Fibroblast of lung (primary cell): ENCODE measurements around the gene EHD3. TPM values are rescaled to one million over a fixed set of nuclear protein-coding genes. Genes with fewer than 3 reads are reported as not detected.
A peak's percentile ranks its signal among the peaks of the same experiment; 100 is the strongest.

Experiments
- DNase-seq, 2 donors: peaks; one replicate each; pipeline versions ENCODE4 v3.0.0 to v3.0.0-alpha.2; 2010; ENCODE audit warnings: low read depth in 2 of 2
- H2AFZ ChIP-seq: 2 replicates; pipeline ENCODE4 v1.5.1; 2012; ENCODE audit warnings: low read length, control low read depth, inconsistent platforms
- H3K27ac ChIP-seq: 2 replicates; pipeline ENCODE4 v1.5.1; 2011; ENCODE audit warnings: low read length, control low read depth; ENCODE audit not compliant: insufficient read depth
- H3K27me3 ChIP-seq: 2 replicates; pipeline ENCODE4 v1.5.1; 2011; ENCODE audit warnings: mild to moderate bottlenecking, low read length; ENCODE audit not compliant: control insufficient read depth, insufficient read depth
- H3K36me3 ChIP-seq: 2 replicates; pipeline ENCODE4 v1.5.1; 2011; ENCODE audit warnings: low read length; ENCODE audit not compliant: control insufficient read depth, insufficient read depth
- H3K4me1 ChIP-seq: 2 replicates; pipeline ENCODE4 v1.5.1; 2011; ENCODE audit warnings: low read length; ENCODE audit not compliant: control insufficient read depth, insufficient read depth; ENCODE audit errors: extremely low read depth
- H3K4me2 ChIP-seq: 2 replicates; pipeline ENCODE4 v1.5.1; 2011; ENCODE audit warnings: low read length, control low read depth; ENCODE audit not compliant: insufficient read depth; ENCODE audit errors: extremely low read depth
- H3K4me3 ChIP-seq, 4 experiments: fragments of 200-600 bp in 1 of 4; sonication (generic) in 1 of 4; replicated peaks in 1 of 4; 2 replicates each; pipeline ENCODE4 v1.5.1; 2011 to 2016; ENCODE audit warnings: low read length in 4 of 4, low read depth in 3 of 4, mild to moderate bottlenecking in 3 of 4, control low read depth in 2 of 4, inconsistent platforms in 1 of 4, mixed read lengths in 1 of 4; ENCODE audit not compliant: insufficient read depth in 1 of 4; ENCODE audit errors: control extremely low read depth in 1 of 4
- H3K79me2 ChIP-seq: 2 replicates; pipeline ENCODE4 v1.5.1; 2012; ENCODE audit warnings: mild to moderate bottlenecking, low read length, inconsistent platforms; ENCODE audit not compliant: control insufficient read depth, insufficient read depth
- H3K9ac ChIP-seq: 2 replicates; pipeline ENCODE4 v1.5.1; 2011; ENCODE audit warnings: mild to moderate bottlenecking, low read length, control low read depth; ENCODE audit not compliant: insufficient read depth
- H3K9me3 ChIP-seq: 2 replicates; pipeline ENCODE4 v1.5.1; 2012; ENCODE audit warnings: low read depth, low read length; ENCODE audit not compliant: control insufficient read depth, insufficient read depth
- H4K20me1 ChIP-seq: 2 replicates; pipeline ENCODE4 v1.5.1; 2011; ENCODE audit warnings: low read length; ENCODE audit not compliant: control insufficient read depth, insufficient read depth; ENCODE audit errors: extremely low read depth
- EZH2 ChIP-seq: IDR thresholded peaks from 2 replicates; pipeline ENCODE4 v1.5.1; 2012; ENCODE audit warnings: low read length, control low read depth, mild to moderate bottlenecking; ENCODE audit errors: missing control alignments
- polyA plus RNA-seq, 2 donors: library from polyadenylated mRNA; depleted of rRNA in 1 of 2; stranded (reverse) in 1 of 2; unstranded in 1 of 2; fragments of >200 nt; gene quantifications; 2 replicates each; pipeline ENCODE4 v1.2.1, GENCODE V29; 2011 to 2012; ENCODE audit warnings: missing spikeins in 1 of 2
- total RNA-seq: library from RNA; depleted of rRNA; stranded (reverse); fragments of >200 nt; gene quantifications from 2 replicates; pipeline ENCODE4 v1.2.1, GENCODE V29; 2014
- TF ChIP-seq, protein P1 (sequence below), 2 donors: IDR thresholded peaks in 1 of 2; conservative IDR thresholded peaks in 1 of 2; 1 replicate in 1 of 2; 2 replicates in 1 of 2; pipeline ENCODE4 v1.5.1; 2011 to 2012; ENCODE audit warnings: low read length in 2 of 2, control low read depth in 1 of 2, inconsistent platforms in 1 of 2, low read depth in 1 of 2, mild to moderate bottlenecking in 1 of 2

Gene EHD3
- total and polyA plus RNA-seq, 2 donors (not counting 1 experiment from before 2014, with no cell fraction given), result 30.6 to 37.5 TPM

DNA sequence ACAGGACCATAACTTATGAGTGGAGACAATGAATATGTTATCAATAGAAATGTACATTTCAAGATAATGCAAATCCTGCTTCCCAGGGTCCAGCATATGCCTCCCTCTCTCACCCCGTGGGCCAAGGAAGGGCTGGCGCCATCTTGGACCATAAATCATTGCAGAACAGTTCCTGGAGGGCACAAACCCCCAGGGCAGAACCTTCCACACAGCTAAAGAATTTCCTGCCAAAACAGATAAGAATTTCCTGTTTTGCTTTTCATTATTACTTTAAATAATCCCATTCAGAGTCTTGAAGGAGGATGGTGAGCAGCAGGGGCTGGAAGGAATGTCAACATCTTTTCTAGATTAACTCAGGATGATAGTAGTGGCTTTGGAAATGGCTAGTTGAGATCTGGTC is 53.7 kb downstream of the EHD3 start:
- H3K4me1 ChIP-seq, result no peaks in the 10 kb centered on the region
- no peak overlapping the region for H3K27ac ChIP-seq

DNA sequence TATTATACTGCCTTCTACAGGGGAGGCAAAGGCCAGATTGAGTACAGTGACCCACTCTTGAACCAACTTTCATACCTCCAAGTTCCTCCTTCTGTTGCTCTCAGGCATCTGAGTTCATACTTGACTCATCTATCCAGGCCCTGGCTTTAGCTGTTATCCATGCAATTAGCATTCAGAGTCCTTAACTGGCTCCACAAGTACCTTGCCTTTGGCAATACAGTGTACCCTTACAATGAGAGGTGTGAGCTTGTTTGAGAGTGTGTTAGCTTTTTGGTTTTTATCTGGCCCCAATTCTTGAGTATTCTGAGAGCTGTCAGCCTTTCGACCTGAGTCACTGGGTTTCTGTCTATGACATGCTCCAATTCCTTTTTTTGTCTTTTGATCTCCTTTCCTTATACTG is 60.2 kb downstream of the EHD3 start:
- Histone ChIP-seq H3K4me2 (no peak overlapping the region), H3K27me3 (no peaks in the 10 kb centered on the region), H3K79me2 (no peaks in the 10 kb centered on the region), H2AFZ (no peak overlapping the region), H3K4me1 (peaks cover 13% of the 10 kb centered on the region), H4K20me1 (no peaks in the 10 kb centered on the region), H3K9me3 (no peaks in the 10 kb centered on the region), H3K27ac (no peak overlapping the region), H3K36me3 (no peaks in the 10 kb centered on the region), H3K4me3 (no peak overlapping the region), H3K9ac (no peak overlapping the region)
- no peak for TF ChIP-seq EZH2
- TF ChIP-seq, protein P1, sequence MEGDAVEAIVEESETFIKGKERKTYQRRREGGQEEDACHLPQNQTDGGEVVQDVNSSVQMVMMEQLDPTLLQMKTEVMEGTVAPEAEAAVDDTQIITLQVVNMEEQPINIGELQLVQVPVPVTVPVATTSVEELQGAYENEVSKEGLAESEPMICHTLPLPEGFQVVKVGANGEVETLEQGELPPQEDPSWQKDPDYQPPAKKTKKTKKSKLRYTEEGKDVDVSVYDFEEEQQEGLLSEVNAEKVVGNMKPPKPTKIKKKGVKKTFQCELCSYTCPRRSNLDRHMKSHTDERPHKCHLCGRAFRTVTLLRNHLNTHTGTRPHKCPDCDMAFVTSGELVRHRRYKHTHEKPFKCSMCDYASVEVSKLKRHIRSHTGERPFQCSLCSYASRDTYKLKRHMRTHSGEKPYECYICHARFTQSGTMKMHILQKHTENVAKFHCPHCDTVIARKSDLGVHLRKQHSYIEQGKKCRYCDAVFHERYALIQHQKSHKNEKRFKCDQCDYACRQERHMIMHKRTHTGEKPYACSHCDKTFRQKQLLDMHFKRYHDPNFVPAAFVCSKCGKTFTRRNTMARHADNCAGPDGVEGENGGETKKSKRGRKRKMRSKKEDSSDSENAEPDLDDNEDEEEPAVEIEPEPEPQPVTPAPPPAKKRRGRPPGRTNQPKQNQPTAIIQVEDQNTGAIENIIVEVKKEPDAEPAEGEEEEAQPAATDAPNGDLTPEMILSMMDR (conservative IDR thresholded peaks at IDR 0.05 in 1 of 2, IDR thresholded peaks at IDR 0.05 in 1 of 2; ENCODE audit: low read depth in 1 of 2, low read length in 2 of 2), result no peak
- DNase-seq, result no peak

More for the DNA sequence above, 53.7 kb downstream of the EHD3 start:
- no peaks in the 10 kb centered on the region for H4K20me1 ChIP-seq
- TF ChIP-seq EZH2, result no peak
- TF ChIP-seq, protein P1 (conservative IDR thresholded peaks at IDR 0.05 in 1 of 2, IDR thresholded peaks at IDR 0.05 in 1 of 2; ENCODE audit: low read depth in 1 of 2, low read length in 2 of 2), result no peak
- H3K36me3 ChIP-seq, result no peaks in the 10 kb centered on the region
- H2AFZ ChIP-seq, result no peak overlapping the region
- no peak overlapping the region for H3K4me3 ChIP-seq
- no peaks in the 10 kb centered on the region for H3K9me3 ChIP-seq
- H3K4me2 ChIP-seq, result no peak overlapping the region
- DNase-seq, result no peak
- H3K79me2 ChIP-seq, result no peaks in the 10 kb centered on the region
- no peak overlapping the region for H3K9ac ChIP-seq
- no peaks in the 10 kb centered on the region for H3K27me3 ChIP-seq

DNA sequence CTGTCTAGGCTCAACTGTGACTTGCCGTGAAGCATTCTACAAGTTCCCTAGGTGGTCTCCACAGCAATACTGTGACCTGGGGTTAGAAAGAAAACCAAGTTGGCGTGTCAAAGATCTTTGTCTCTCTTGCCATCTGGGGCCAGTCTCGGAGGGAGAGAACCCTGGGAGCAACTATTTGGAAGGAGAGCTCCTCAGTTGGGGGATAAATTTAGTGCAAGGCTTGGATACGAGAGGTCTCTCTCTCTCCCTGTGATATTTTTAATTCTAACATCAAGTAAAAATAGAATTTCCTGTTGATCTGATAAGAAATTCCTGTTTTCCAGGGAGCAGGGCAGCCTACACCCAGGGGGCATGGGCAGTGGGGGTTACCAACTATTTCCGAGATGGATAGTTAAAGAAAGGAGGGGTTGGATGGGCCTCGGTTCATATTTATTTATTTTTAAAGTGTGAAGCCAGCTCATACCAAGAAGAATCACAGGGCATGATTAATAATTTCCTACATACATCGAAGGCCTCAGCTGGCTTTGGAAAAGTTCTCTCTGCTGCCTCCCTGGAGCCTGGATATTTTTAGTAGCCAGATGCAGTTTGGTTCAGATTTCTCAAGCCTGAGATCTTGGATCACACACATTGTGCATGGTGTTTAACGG is 62.8 kb downstream of the EHD3 start:
- TF ChIP-seq, protein P1 (conservative IDR thresholded peaks at IDR 0.05 in 1 of 2, IDR thresholded peaks at IDR 0.05 in 1 of 2; ENCODE audit: low read depth in 1 of 2, low read length in 2 of 2), result no peak
- no peak for TF ChIP-seq EZH2
- Histone ChIP-seq H3K79me2 (no peaks in the 10 kb centered on the region), H4K20me1 (no peaks in the 10 kb centered on the region), H3K4me3 (no peak overlapping the region), H3K9ac (no peak overlapping the region), H2AFZ (no peak overlapping the region), H3K4me2 (peak overlapping the region; percentile 26), H3K27ac (no peak overlapping the region), H3K4me1 (peaks cover 13% of the 10 kb centered on the region), H3K36me3 (no peaks in the 10 kb centered on the region), H3K27me3 (no peaks in the 10 kb centered on the region), H3K9me3 (no peaks in the 10 kb centered on the region)
- peak; percentile 23 to 33 for DNase-seq
